Ovary (tissue), 9 donors: Measurements from ENCODE around the gene NIPAL1. TPM values are rescaled to one million over a fixed set of nuclear protein-coding genes. Genes with fewer than 3 reads are reported as not detected.

Source experiments
- DNase-seq, 5 donors: peaks; one replicate each; pipeline ENCODE4 v3.0.0-alpha.2; 2019 to 2020
- H3K27ac ChIP-seq, 2 donors: fragments of 200-600 bp; one replicate each; pipeline versions ENCODE4 v1.5.1 to v1.8.0; 2019 to 2022
- H3K27me3 ChIP-seq: fragments of 200-600 bp; one replicate; pipeline ENCODE4 v1.8.0; 2022
- H3K36me3 ChIP-seq: fragments of 200-600 bp; sonication (generic); one replicate; pipeline ENCODE4 v1.5.1; 2019
- H3K4me1 ChIP-seq: one replicate; pipeline ENCODE4 v1.8.1; 2013; ENCODE audit warnings: mild to moderate bottlenecking, moderate library complexity; ENCODE audit not compliant: insufficient read depth
- H3K4me3 ChIP-seq: fragments of 200-600 bp; sonication (generic); one replicate; pipeline ENCODE4 v1.5.1; 2017
- H3K9me3 ChIP-seq, 2 donors: fragments of 200-600 bp in 1 of 2; sonication (generic) in 1 of 2; one replicate each; pipeline versions ENCODE4 v1.5.1 to v1.8.1; 2013 to 2019; ENCODE audit warnings: mild to moderate bottlenecking in 1 of 2, moderate library complexity in 1 of 2
- CTCF ChIP-seq, 3 donors: fragments of 450-650 bp in 2 of 3; fragments of 200-600 bp in 1 of 3; IDR thresholded peaks; one replicate each; pipeline versions ENCODE4 v1.5.1 to v1.8.0; 2016 to 2022; ENCODE audit warnings: antibody characterized with exemption in 3 of 3, mild to moderate bottlenecking in 1 of 3
- EP300 ChIP-seq: sonication (generic); formaldehyde crosslinking; IDR thresholded peaks from one replicate; pipeline ENCODE4 v1.6.1; 2017; ENCODE audit warnings: antibody characterized with exemption
- POLR2A ChIP-seq: fragments of 450-650 bp; IDR thresholded peaks from one replicate; pipeline ENCODE4 v1.6.1; 2017; ENCODE audit warnings: antibody characterized with exemption, mild to moderate bottlenecking, moderate library complexity
- WGBS, 3 donors: extraction: QIAGEN DNeasy Blood & Tissue Kit in 1 of 3; methylation state at CpG; one replicate each; pipeline versions ENCODE4 v1.1.5 to v1.1.7; 2013 to 2017; 5-methylcytosine and 5-hydroxymethylcytosine counted together
- intact Hi-C, 4 donors: fragments of 100-400 bp; cut with DNase I; formaldehyde crosslinking; loops; one replicate each; pipeline versions ENCODE4 v1.11.0 to v1.15.1; 2022 to 2023
- polyA plus RNA-seq, 2 donors: library from polyadenylated mRNA; stranded (reverse); fragments of 200-250 nt in 1 of 2; fragments of 350-450 nt in 1 of 2; fragmentation: Illumina TruSeq in 1 of 2; extraction: RNeasy Lipid Tissue Mini Kit (QIAGEN cat#74804) in 1 of 2; gene quantifications; one replicate each; pipeline ENCODE4 v1.2.3, GENCODE V29; 2013 to 2014
- total RNA-seq, 7 donors: library from RNA; depleted of rRNA in 2 of 7; stranded (reverse); fragments of >200 nt in 2 of 7; fragmentation: NEBNext Ultra II Directional in 3 of 7; extraction: Animal tissue kit (Norgen Biotek cat#: 25700) in 3 of 7; gene quantifications; one replicate each; pipeline versions ENCODE4 v1.1.0 to v1.2.4, GENCODE V29; 2016 to 2023
- donor health status: DM: no; HTN: no; CAD: no; lungs with moderate emphysema.
- donor health status: DM: no; HTN: no; CAD: no.
- donor health status: Bipolar disorder and iron deficiency.
- donor health status: DM: yes; HTN: yes; CAD: no.
- donor health status: DM: no; HTN: no; CAD: no.
- donor health status: DM: yes; HTN: yes; CAD: no.

Gene NIPAL1
- total and polyA plus RNA-seq, 9 donors = 0.05 to 1.8 (median 0.48) TPM; not detected in 2

- Histone ChIP-seq H3K9me3 (no peaks in the 10 kb centered on the region), H3K4me3 (no peak overlapping the region), H3K27ac (no peak overlapping the region), H3K36me3 (no peaks in the 10 kb centered on the region), H3K27me3 (no peaks in the 10 kb centered on the region), H3K4me1 (peaks cover 2% of the 10 kb centered on the region)
- intact Hi-C loops = no loop called here
- 54 to 98% (median 97%) methylated on average over 1 of the region's 1 CpG for WGBS, 3 donors
- no peak for TF ChIP-seq POLR2A
- DNase-seq = no peak
Measured at GRCh38 chr4:48021100-48021499, 4.5 kb downstream of the NIPAL1 start.

- TF ChIP-seq POLR2A (no peak), EP300 (no peak), CTCF (IDR thresholded peaks at IDR 0.05) (no peak)
- Histone ChIP-seq H3K4me1 (peaks cover 2% of the 10 kb centered on the region), H3K9me3 (no peaks in the 10 kb centered on the region), H3K27me3 (no peaks in the 10 kb centered on the region), H3K4me3 (no peak overlapping the region), H3K27ac (no peak overlapping the region), H3K36me3 (no peaks in the 10 kb centered on the region)
- WGBS, 3 donors = 52 to 71% (median 58%) methylated on average over 3 of the region's 3 CpGs
- intact Hi-C loops = no loop called here
- no peak for DNase-seq
Measured at GRCh38 chr4:48022192-48022799, 5.7 kb downstream of the NIPAL1 start.

- no peak overlapping the region for H3K27ac ChIP-seq
- no peak overlapping the region for H3K4me3 ChIP-seq
- no peak for DNase-seq
- H3K4me1 ChIP-seq = no peaks in the 10 kb centered on the region
- intact Hi-C loops = no loop called here
- WGBS, 3 donors = 81 to 90% (median 85%) methylated on average over 4 of the region's 4 CpGs
- H3K9me3 ChIP-seq = no peaks in the 10 kb centered on the region
- no peaks in the 10 kb centered on the region for H3K36me3 ChIP-seq
- no peak for TF ChIP-seq EP300
- TF ChIP-seq CTCF (IDR thresholded peaks at IDR 0.05) = no peak
- TF ChIP-seq POLR2A = no peak
- no peaks in the 10 kb centered on the region for H3K27me3 ChIP-seq
Measured at GRCh38 chr4:48024522-48024921, 8.0 kb downstream of the NIPAL1 start.

- Histone ChIP-seq H3K27ac (no peak overlapping the region), H3K9me3 (no peaks in the 10 kb centered on the region), H3K27me3 (no peaks in the 10 kb centered on the region), H3K4me3 (no peak overlapping the region), H3K36me3 (no peaks in the 10 kb centered on the region), H3K4me1 (no peaks in the 10 kb centered on the region)
- 11 to 15% (median 13%) methylated on average over 2 of the region's 2 CpGs for WGBS, 3 donors
- TF ChIP-seq EP300 (no peak), POLR2A (no peak), CTCF (IDR thresholded peaks at IDR 0.05) (no peak)
- no peak for DNase-seq
- intact Hi-C loops = no loop called here
Measured at GRCh38 chr4:48025005-48025404, 8.4 kb downstream of the NIPAL1 start.

GRCh38 chr4:48027653-48028052, 11.1 kb downstream of the NIPAL1 start:
- no peaks in the 10 kb centered on the region for H3K4me1 ChIP-seq
- no peak for DNase-seq
- intact Hi-C loops = no loop called here
- no peak for TF ChIP-seq POLR2A
- TF ChIP-seq CTCF (IDR thresholded peaks at IDR 0.05) = no peak
- TF ChIP-seq EP300 = no peak
- no peak overlapping the region for H3K27ac ChIP-seq
- H3K4me3 ChIP-seq = no peak overlapping the region
- no peaks in the 10 kb centered on the region for H3K27me3 ChIP-seq
- H3K9me3 ChIP-seq = no peaks in the 10 kb centered on the region
- H3K36me3 ChIP-seq = no peaks in the 10 kb centered on the region
